ENCODE data around the gene ID1. TPM values are rescaled to one million over a fixed set of nuclear protein-coding genes. Genes with fewer than 3 reads are reported as not detected.

ID1 gene
- total and polyA plus RNA-seq, 2 experiments from 2014 or later: 221 to 479 TPM

DNA sequence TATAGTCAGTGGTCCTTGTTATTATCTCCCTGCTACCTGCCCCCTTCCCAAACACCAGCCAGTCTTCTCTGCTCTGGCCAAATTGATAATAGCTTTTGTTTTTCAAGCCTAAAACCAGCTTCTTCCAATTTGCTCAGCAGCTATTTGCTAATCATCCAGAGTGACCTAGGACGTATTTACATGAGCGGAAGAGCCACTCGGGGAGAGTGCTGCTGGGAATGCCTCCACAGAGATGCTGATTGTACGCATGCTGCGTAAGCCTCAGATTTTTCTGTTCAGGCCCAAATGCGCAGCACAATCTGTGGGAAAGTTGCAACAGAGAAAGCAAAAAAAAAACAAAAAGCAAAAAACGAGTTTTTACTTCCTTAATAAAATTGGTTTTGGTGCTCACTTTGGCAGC lies 24.4 kb upstream of the ID1 start (continued):
- TF ChIP-seq, protein P1, sequence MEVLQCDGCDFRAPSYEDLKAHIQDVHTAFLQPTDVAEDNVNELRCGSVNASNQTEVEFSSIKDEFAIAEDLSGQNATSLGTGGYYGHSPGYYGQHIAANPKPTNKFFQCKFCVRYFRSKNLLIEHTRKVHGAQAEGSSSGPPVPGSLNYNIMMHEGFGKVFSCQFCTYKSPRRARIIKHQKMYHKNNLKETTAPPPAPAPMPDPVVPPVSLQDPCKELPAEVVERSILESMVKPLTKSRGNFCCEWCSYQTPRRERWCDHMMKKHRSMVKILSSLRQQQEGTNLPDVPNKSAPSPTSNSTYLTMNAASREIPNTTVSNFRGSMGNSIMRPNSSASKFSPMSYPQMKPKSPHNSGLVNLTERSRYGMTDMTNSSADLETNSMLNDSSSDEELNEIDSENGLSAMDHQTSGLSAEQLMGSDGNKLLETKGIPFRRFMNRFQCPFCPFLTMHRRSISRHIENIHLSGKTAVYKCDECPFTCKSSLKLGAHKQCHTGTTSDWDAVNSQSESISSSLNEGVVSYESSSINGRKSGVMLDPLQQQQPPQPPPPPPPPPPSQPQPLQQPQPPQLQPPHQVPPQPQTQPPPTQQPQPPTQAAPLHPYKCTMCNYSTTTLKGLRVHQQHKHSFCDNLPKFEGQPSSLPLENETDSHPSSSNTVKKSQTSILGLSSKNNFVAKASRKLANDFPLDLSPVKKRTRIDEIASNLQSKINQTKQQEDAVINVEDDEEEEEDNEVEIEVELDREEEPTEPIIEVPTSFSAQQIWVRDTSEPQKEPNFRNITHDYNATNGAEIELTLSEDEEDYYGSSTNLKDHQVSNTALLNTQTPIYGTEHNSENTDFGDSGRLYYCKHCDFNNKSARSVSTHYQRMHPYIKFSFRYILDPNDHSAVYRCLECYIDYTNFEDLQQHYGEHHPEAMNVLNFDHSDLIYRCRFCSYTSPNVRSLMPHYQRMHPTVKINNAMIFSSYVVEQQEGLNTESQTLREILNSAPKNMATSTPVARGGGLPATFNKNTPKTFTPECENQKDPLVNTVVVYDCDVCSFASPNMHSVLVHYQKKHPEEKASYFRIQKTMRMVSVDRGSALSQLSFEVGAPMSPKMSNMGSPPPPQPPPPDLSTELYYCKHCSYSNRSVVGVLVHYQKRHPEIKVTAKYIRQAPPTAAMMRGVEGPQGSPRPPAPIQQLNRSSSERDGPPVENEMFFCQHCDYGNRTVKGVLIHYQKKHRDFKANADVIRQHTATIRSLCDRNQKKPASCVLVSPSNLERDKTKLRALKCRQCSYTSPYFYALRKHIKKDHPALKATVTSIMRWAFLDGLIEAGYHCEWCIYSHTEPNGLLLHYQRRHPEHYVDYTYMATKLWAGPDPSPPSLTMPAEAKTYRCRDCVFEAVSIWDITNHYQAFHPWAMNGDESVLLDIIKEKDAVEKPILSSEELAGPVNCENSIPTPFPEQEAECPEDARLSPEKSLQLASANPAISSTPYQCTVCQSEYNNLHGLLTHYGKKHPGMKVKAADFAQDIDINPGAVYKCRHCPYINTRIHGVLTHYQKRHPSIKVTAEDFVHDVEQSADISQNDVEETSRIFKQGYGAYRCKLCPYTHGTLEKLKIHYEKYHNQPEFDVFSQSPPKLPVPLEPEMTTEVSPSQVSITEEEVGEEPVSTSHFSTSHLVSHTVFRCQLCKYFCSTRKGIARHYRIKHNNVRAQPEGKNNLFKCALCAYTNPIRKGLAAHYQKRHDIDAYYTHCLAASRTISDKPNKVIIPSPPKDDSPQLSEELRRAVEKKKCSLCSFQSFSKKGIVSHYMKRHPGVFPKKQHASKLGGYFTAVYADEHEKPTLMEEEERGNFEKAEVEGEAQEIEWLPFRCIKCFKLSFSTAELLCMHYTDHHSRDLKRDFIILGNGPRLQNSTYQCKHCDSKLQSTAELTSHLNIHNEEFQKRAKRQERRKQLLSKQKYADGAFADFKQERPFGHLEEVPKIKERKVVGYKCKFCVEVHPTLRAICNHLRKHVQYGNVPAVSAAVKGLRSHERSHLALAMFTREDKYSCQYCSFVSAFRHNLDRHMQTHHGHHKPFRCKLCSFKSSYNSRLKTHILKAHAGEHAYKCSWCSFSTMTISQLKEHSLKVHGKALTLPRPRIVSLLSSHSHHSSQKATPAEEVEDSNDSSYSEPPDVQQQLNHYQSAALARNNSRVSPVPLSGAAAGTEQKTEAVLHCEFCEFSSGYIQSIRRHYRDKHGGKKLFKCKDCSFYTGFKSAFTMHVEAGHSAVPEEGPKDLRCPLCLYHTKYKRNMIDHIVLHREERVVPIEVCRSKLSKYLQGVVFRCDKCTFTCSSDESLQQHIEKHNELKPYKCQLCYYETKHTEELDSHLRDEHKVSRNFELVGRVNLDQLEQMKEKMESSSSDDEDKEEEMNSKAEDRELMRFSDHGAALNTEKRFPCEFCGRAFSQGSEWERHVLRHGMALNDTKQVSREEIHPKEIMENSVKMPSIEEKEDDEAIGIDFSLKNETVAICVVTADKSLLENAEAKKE (CRISPR knock-in tag; IDR thresholded peaks at IDR 0.05): no peak

DNA sequence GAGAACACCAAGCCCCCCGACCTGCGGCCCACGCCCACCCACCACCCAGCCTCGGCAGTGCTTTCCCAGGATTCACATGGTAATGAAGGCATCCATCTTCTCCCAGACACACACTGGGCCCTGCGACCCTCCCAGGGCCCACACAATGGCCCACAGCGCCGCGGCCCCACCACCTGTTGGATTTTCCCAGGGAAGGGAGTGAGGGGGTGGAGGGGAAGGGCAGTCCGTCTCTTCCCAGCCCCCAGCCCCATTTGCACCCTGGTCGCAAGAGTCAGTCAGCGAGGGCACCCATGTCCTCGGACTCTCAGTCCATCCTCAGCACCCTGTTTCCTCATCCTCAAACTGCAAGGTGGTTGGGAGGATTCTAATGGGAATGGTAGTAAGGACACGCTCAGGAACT lies 23.7 kb upstream of the ID1 start:
- Mint-ChIP-seq H3K36me3 (ENCODE audit: low read depth) (peaks cover 24% of the 10 kb centered on the region), H3K27ac (peak overlapping the region; percentile 70), H3K27me3 (ENCODE audit: insufficient read depth, low read depth, poor library complexity) (peaks cover 14% of the 10 kb centered on the region), H3K4me1 (peaks cover 55% of the 10 kb centered on the region), H3K4me3 (0 out of 3 replicates have a peak overlapping the region, but pooled peaks have one; percentile 14), H3K9me3 (peaks cover 12% of the 10 kb centered on the region)
- peaks cover 51% of the 10 kb centered on the region for H3K4me1 ChIP-seq (ENCODE audit: insufficient read depth)
- H3F3A ChIP-seq (replicated peaks; ENCODE audit: low read depth): peaks cover 26% of the 10 kb centered on the region
- H3K9me2 ChIP-seq (ENCODE audit: insufficient read depth): no peaks in the 10 kb centered on the region
- no peaks in the 10 kb centered on the region for H3K27me3 ChIP-seq (ENCODE audit: insufficient read depth)
- H4K20me1 ChIP-seq (replicated peaks; ENCODE audit: insufficient read depth): no peaks in the 10 kb centered on the region
- ATAC-seq (peak; percentile 59), DNase-seq (ENCODE audit: low spot score) (peak; percentile 72)
- TF ChIP-seq POLR2AphosphoS5 (IDR thresholded peaks at IDR 0.05; ENCODE audit: low read depth) (no peak; the same call in 1 of the 2 replicates), JUNB (IDR thresholded peaks at IDR 0.05; ENCODE audit: unreplicated experiment) (no peak), ZNF114 (CRISPR knock-in tag; IDR thresholded peaks at IDR 0.05) (no peak), ZNF331 (CRISPR knock-in tag; IDR thresholded peaks at IDR 0.05; ENCODE audit: low read depth) (no peak)
- TF ChIP-seq, protein P2, sequence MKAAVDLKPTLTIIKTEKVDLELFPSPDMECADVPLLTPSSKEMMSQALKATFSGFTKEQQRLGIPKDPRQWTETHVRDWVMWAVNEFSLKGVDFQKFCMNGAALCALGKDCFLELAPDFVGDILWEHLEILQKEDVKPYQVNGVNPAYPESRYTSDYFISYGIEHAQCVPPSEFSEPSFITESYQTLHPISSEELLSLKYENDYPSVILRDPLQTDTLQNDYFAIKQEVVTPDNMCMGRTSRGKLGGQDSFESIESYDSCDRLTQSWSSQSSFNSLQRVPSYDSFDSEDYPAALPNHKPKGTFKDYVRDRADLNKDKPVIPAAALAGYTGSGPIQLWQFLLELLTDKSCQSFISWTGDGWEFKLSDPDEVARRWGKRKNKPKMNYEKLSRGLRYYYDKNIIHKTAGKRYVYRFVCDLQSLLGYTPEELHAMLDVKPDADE (IDR thresholded peaks at IDR 0.05): no peak
- H3K4me3 ChIP-seq: no peak overlapping the region
- H2AFZ ChIP-seq: peak overlapping the region; percentile 77
- peak overlapping the region; percentile 95 for H3K27ac ChIP-seq (ENCODE audit: low read depth)
- H3K79me2 ChIP-seq (replicated peaks; ENCODE audit: insufficient read depth): no peaks in the 10 kb centered on the region
- no peaks in the 10 kb centered on the region for H3K36me3 ChIP-seq (ENCODE audit: insufficient read depth)
- peak overlapping the region; percentile 7; the same call in 1 of the 2 replicates for H3K4me2 ChIP-seq
